ENCODE results near the gene OSR1.

The OSR1 gene

DNA sequence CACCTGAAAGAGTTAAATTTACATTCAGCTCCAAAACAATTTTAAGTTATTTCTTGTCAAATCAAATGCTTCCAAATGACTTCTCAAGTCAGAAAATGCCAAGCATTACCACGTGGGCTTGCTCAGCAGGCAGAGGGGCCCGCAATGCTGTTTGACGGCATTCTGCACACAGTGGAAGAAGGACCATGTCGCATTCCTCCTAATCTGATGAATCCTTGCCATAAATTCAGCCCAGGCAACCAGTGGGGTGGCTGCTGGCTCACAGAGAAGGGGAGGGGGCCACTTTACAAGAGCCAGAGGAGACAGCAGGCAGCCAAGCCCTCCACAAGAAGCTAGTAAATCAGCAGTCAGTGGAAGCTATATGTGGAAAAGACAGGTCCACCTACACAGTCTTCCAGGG, 56.7 kb downstream of the OSR1 start:
- no peaks in the 10 kb centered on the region for H3K4me1 ChIP-seq (ENCODE audit: control insufficient read depth, insufficient read depth, low read length, poor library complexity, severe bottlenecking)
- no peak overlapping the region for H3K27ac ChIP-seq (ENCODE audit: low read depth, low read length, severe bottlenecking)
- 60 to 66% methylated on average over 3 to 4 of the region's 4 CpGs for WGBS, 2 experiments (ENCODE audit: insufficient coverage in 2 of 2)

More for the DNA sequence above, 56.7 kb downstream of the OSR1 start:
- Histone ChIP-seq H3K36me3 (ENCODE audit: control insufficient read depth, insufficient read depth, low read length) (no peaks in the 10 kb centered on the region), H3K9me3 (ENCODE audit: control insufficient read depth, low read length) (no peaks in the 10 kb centered on the region), H3K4me3 (ENCODE audit: extremely low read depth, insufficient read depth, low read length, poor library complexity, severe bottlenecking) (no peak overlapping the region)

Data from mesodermal cell (in vitro differentiated cells).